Measurements from ENCODE around the gene RPH3AL. TPM values are rescaled to one million over a fixed set of nuclear protein-coding genes. Genes with fewer than 3 reads are reported as not detected.

RPH3AL gene
- total RNA-seq, 4 donors from 2014 or later, result 13.0 to 49.2 (median 26.9) TPM

GRCh38 chr17:179781-180380, 172.7 kb downstream of the RPH3AL start:
- no peak for TF ChIP-seq CTCF (IDR thresholded peaks at IDR 0.05; ENCODE audit: low read depth)

- TF ChIP-seq CTCF (IDR thresholded peaks at IDR 0.05; ENCODE audit: low read depth), result no peak
Measured at GRCh38 chr17:179066-179432, 173.6 kb downstream of the RPH3AL start.

- no peak for TF ChIP-seq CTCF (IDR thresholded peaks at IDR 0.05; ENCODE audit: low read depth)
Measured at GRCh38 chr17:178292-179065, 174.1 kb downstream of the RPH3AL start.

- no peak for TF ChIP-seq CTCF (IDR thresholded peaks at IDR 0.05; ENCODE audit: low read depth)
Measured at GRCh38 chr17:177762-178161, 174.8 kb downstream of the RPH3AL start.

- TF ChIP-seq CTCF (IDR thresholded peaks at IDR 0.05; ENCODE audit: low read depth), result no peak
Measured at GRCh38 chr17:177155-177554, 175.5 kb downstream of the RPH3AL start.

GRCh38 chr17:173166-173911, 179.3 kb downstream of the RPH3AL start:
- no peak for TF ChIP-seq CTCF (IDR thresholded peaks at IDR 0.05; ENCODE audit: low read depth)

- TF ChIP-seq CTCF (IDR thresholded peaks at IDR 0.05; ENCODE audit: low read depth), result no peak
Measured at GRCh38 chr17:172401-172800, 180.2 kb downstream of the RPH3AL start.
